Bone marrow (tissue), 2 donors: Measurements from ENCODE around the gene POU5F2.

Experiments
- DNase-seq, 2 donors: peaks; one replicate each; lab custom pipeline; 2025; lab: John Stamatoyannopoulos, UW

Gene POU5F2

GRCh38 chr5:93741136-93741811 lies at the start of gene POU5F2:
TSS of gene POU5F2 (minus strand) at chr5:93741600. CDS start at chr5:93741563, 37 bp downstream.
- no peak for DNase-seq

GRCh38 chr5:93790401-93790800 lies 49.0 kb upstream of the POU5F2 start:
- DNase-seq = no peak

GRCh38 chr5:93789173-93790067 lies 48.0 kb upstream of the POU5F2 start:
- DNase-seq = no peak

- no peak for DNase-seq
These were observed 46.2 kb upstream of the POU5F2 start for GRCh38 chr5:93787598-93787997.

GRCh38 chr5:93785475-93785874 lies 44.1 kb upstream of the POU5F2 start:
- no peak for DNase-seq

GRCh38 chr5:93782978-93783377 lies 41.6 kb upstream of the POU5F2 start:
- no peak for DNase-seq

- DNase-seq = no peak
These were observed 36.2 kb upstream of the POU5F2 start for GRCh38 chr5:93777620-93778019.

GRCh38 chr5:93756372-93756771 lies 15.0 kb upstream of the POU5F2 start:
- no peak for DNase-seq

- DNase-seq = no peak
These were observed 14.3 kb upstream of the POU5F2 start for GRCh38 chr5:93755716-93756115.

- no peak for DNase-seq
These were observed 7.5 kb upstream of the POU5F2 start for GRCh38 chr5:93748875-93749397.

GRCh38 chr5:93746406-93747056 lies 5.1 kb upstream of the POU5F2 start:
- no peak for DNase-seq

GRCh38 chr5:93736284-93736683 lies 5.1 kb downstream of the POU5F2 start:
- DNase-seq = no peak

GRCh38 chr5:93735378-93735777 lies 6.0 kb downstream of the POU5F2 start:
- no peak for DNase-seq

- DNase-seq = no peak
These were observed 9.4 kb downstream of the POU5F2 start for GRCh38 chr5:93731987-93732386.

GRCh38 chr5:93726595-93726994 lies 14.8 kb downstream of the POU5F2 start:
- DNase-seq = no peak

GRCh38 chr5:93724791-93725190 lies 16.6 kb downstream of the POU5F2 start:
- DNase-seq = no peak

- DNase-seq = no peak
These were observed 17.7 kb downstream of the POU5F2 start for GRCh38 chr5:93723681-93724080.

- no peak for DNase-seq
These were observed 18.4 kb downstream of the POU5F2 start for GRCh38 chr5:93723005-93723404.

- no peak for DNase-seq
These were observed 18.8 kb downstream of the POU5F2 start for GRCh38 chr5:93722588-93722987.

- DNase-seq = no peak
These were observed 19.9 kb downstream of the POU5F2 start for GRCh38 chr5:93721511-93721910.

- DNase-seq = no peak
These were observed 20.3 kb downstream of the POU5F2 start for GRCh38 chr5:93721071-93721470.

GRCh38 chr5:93717162-93717561 lies 24.2 kb downstream of the POU5F2 start:
- DNase-seq = no peak

- no peak for DNase-seq
These were observed 24.9 kb downstream of the POU5F2 start for GRCh38 chr5:93716453-93716852.
